Endodermal cell (in vitro differentiated cells): Measurements from ENCODE around the gene RTEL1. TPM values are rescaled to one million over a fixed set of nuclear protein-coding genes. Genes with fewer than 3 reads are reported as not detected.

ENCODE experiments used
- DNase-seq: peaks from one replicate; pipeline ENCODE4 v3.0.0-alpha.2; 2017
- H3K27ac ChIP-seq: 2 replicates; pipeline ENCODE4 v1.5.1; 2013; ENCODE audit warnings: mild to moderate bottlenecking, low read depth, low read length, moderate library complexity
- H3K27me3 ChIP-seq: 2 replicates; pipeline ENCODE4 v1.6.1; 2013; ENCODE audit warnings: mild to moderate bottlenecking, low read length, moderate library complexity; ENCODE audit not compliant: insufficient read depth, control insufficient read depth, poor library complexity, severe bottlenecking
- H3K36me3 ChIP-seq: 2 replicates; pipeline ENCODE4 v1.7.0; 2013; ENCODE audit warnings: mild to moderate bottlenecking, low read length, moderate library complexity; ENCODE audit not compliant: control insufficient read depth, insufficient read depth
- H3K4me1 ChIP-seq: one replicate; pipeline ENCODE4 v1.7.0; 2013; ENCODE audit warnings: low read length; ENCODE audit not compliant: control insufficient read depth, insufficient read depth
- H3K4me3 ChIP-seq: 2 replicates; pipeline ENCODE4 v1.5.1; 2013; ENCODE audit warnings: mild to moderate bottlenecking, low read length, moderate library complexity
- H3K9ac ChIP-seq: 2 replicates; pipeline ENCODE4 v1.6.1; 2013; ENCODE audit warnings: mild to moderate bottlenecking, low read length, moderate library complexity; ENCODE audit not compliant: poor library complexity, severe bottlenecking; ENCODE audit errors: extremely low read depth
- H3K9me3 ChIP-seq: 2 replicates; pipeline ENCODE4 v1.6.1; 2013; ENCODE audit warnings: mild to moderate bottlenecking, low read length, moderate library complexity; ENCODE audit not compliant: control insufficient read depth
- H3K27ac Mint-ChIP-seq: 2 replicates; pipeline ENCODE4 v1.8.0; 2020; ENCODE audit warnings: mixed read lengths
- H3K27me3 Mint-ChIP-seq: 2 replicates; pipeline ENCODE4 v1.8.0; 2021; ENCODE audit warnings: mild to moderate bottlenecking, mixed read lengths; ENCODE audit not compliant: insufficient read depth
- H3K36me3 Mint-ChIP-seq: 2 replicates; pipeline ENCODE4 v1.8.0; 2020; ENCODE audit warnings: low read depth, mixed read lengths
- H3K4me1 Mint-ChIP-seq: 2 replicates; pipeline ENCODE4 v1.8.0; 2020; ENCODE audit warnings: mixed read lengths
- H3K4me3 Mint-ChIP-seq: 2 replicates; pipeline ENCODE4 v1.8.0; 2020; ENCODE audit warnings: mild to moderate bottlenecking, moderate library complexity, mixed read lengths
- H3K9me3 Mint-ChIP-seq: 2 replicates; pipeline ENCODE4 v1.8.0; 2020; ENCODE audit warnings: mild to moderate bottlenecking, mixed read lengths
- WGBS, 2 experiments: methylation state at CpG; one replicate each; pipeline versions ENCODE4 v1.1.5 to v1.1.7; 2013; ENCODE audit warnings: missing lambda C conversion rate in 2 of 2, mixed read lengths in 1 of 2; ENCODE audit not compliant: insufficient coverage in 1 of 2, insufficient read length in 1 of 2; 5-methylcytosine and 5-hydroxymethylcytosine counted together
- total RNA-seq, 2 donors: library from RNA; stranded (reverse); fragmentation: NEBNext Ultra II Directional in 1 of 2; extraction: Animal tissue kit (Norgen Biotek cat#: 25700) in 1 of 2; gene quantifications; 2 replicates in 1 of 2; 3 replicates in 1 of 2; pipeline ENCODE4 v1.2.1, GENCODE V29; 2021
- TF ChIP-seq, protein P1 (sequence below): fragments of 200-600 bp; sonication (generic); conservative IDR thresholded peaks from 2 replicates; pipeline ENCODE4 v1.5.0; 2021; ENCODE audit warnings: antibody characterized with exemption, mild to moderate bottlenecking

Gene RTEL1
- total RNA-seq, 2 donors from 2014 or later: 33.9 to 36.7 TPM

- H3K36me3 Mint-ChIP-seq: peaks cover 62% of the 10 kb centered on the region
- H3K9ac ChIP-seq: no peak overlapping the region
These were observed 40.8 kb upstream of the RTEL1 start for GRCh38 chr20:63617092-63617875.

GRCh38 chr20:63617876-63618265 lies 40.2 kb upstream of the RTEL1 start:
- Histone ChIP-seq H3K27ac (no peak overlapping the region), H3K36me3 (peaks cover 37% of the 10 kb centered on the region), H3K4me3 (no peak overlapping the region), H3K9me3 (peaks cover 14% of the 10 kb centered on the region), H3K4me1 (no peaks in the 10 kb centered on the region), H3K27me3 (no peaks in the 10 kb centered on the region), H3K9ac (no peak overlapping the region)
- peaks cover 24% of the 10 kb centered on the region for H3K9me3 Mint-ChIP-seq
- TF ChIP-seq, protein P1, sequence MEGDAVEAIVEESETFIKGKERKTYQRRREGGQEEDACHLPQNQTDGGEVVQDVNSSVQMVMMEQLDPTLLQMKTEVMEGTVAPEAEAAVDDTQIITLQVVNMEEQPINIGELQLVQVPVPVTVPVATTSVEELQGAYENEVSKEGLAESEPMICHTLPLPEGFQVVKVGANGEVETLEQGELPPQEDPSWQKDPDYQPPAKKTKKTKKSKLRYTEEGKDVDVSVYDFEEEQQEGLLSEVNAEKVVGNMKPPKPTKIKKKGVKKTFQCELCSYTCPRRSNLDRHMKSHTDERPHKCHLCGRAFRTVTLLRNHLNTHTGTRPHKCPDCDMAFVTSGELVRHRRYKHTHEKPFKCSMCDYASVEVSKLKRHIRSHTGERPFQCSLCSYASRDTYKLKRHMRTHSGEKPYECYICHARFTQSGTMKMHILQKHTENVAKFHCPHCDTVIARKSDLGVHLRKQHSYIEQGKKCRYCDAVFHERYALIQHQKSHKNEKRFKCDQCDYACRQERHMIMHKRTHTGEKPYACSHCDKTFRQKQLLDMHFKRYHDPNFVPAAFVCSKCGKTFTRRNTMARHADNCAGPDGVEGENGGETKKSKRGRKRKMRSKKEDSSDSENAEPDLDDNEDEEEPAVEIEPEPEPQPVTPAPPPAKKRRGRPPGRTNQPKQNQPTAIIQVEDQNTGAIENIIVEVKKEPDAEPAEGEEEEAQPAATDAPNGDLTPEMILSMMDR: no peak
- no peak overlapping the region for H3K4me3 Mint-ChIP-seq
- 90 to 92% methylated on average over 7 to 8 of the region's 8 CpGs for WGBS, 2 experiments
- H3K36me3 Mint-ChIP-seq: peaks cover 65% of the 10 kb centered on the region
- no peak for DNase-seq
- H3K27ac Mint-ChIP-seq: no peak overlapping the region
- H3K4me1 Mint-ChIP-seq: peaks cover 6% of the 10 kb centered on the region
- H3K27me3 Mint-ChIP-seq: no peaks in the 10 kb centered on the region

More at GRCh38 chr20:63617092-63617875, 40.8 kb upstream of the RTEL1 start:
- H3K4me3 Mint-ChIP-seq: no peak overlapping the region
- no peaks in the 10 kb centered on the region for H3K27me3 Mint-ChIP-seq
- peaks cover 37% of the 10 kb centered on the region for H3K36me3 ChIP-seq
- no peak overlapping the region for H3K27ac ChIP-seq
- peaks cover 24% of the 10 kb centered on the region for H3K9me3 Mint-ChIP-seq
- no peak for DNase-seq
- H3K4me3 ChIP-seq: no peak overlapping the region
- no peaks in the 10 kb centered on the region for H3K4me1 ChIP-seq
- WGBS, 2 experiments: 95 to 96% methylated on average over 29 to 41 of the region's 41 CpGs
- H3K27ac Mint-ChIP-seq: no peak overlapping the region
- H3K9me3 ChIP-seq: peaks cover 14% of the 10 kb centered on the region
- H3K27me3 ChIP-seq: no peaks in the 10 kb centered on the region
- peaks cover 6% of the 10 kb centered on the region for H3K4me1 Mint-ChIP-seq
- TF ChIP-seq, protein P1: no peak

- no peak overlapping the region for H3K4me3 Mint-ChIP-seq
- H3K36me3 Mint-ChIP-seq: peaks cover 62% of the 10 kb centered on the region
- Histone ChIP-seq H3K27me3 (no peaks in the 10 kb centered on the region), H3K9ac (no peak overlapping the region), H3K27ac (no peak overlapping the region), H3K4me1 (no peaks in the 10 kb centered on the region), H3K4me3 (no peak overlapping the region), H3K9me3 (peaks cover 14% of the 10 kb centered on the region), H3K36me3 (peaks cover 37% of the 10 kb centered on the region)
- 93 to 95% methylated on average over 11 of the region's 11 CpGs for WGBS, 2 experiments
- DNase-seq: no peak
- peaks cover 6% of the 10 kb centered on the region for H3K4me1 Mint-ChIP-seq
- H3K27ac Mint-ChIP-seq: no peak overlapping the region
- peaks cover 24% of the 10 kb centered on the region for H3K9me3 Mint-ChIP-seq
- H3K27me3 Mint-ChIP-seq: no peaks in the 10 kb centered on the region
- TF ChIP-seq, protein P1: no peak
These were observed 39.7 kb upstream of the RTEL1 start for GRCh38 chr20:63618291-63618980.
